ENCODE data around the gene FERMT1. TPM values are rescaled to one million over a fixed set of nuclear protein-coding genes. Genes with fewer than 3 reads are reported as not detected.

The FERMT1 gene
- total RNA-seq, 2 experiments from 2014 or later: not detected

DNA sequence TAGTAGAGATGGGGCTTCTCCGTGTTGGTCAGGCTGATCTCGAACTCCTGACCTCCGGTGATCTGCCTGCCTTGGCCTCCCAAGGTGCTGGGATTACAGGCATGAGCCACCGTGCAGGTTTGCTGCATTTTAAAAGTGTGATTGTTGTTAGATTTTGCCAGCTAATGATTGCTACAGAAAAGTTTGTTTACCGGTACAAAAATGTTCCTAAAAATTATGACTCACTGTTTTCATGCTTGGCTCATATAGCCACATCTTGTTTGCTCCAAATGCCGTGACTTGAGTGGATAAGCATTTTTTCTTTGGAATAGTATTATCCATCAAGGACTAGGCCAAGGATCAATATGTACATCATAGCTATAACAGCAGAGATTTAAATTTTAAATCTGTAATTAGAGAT is 93.3 kb downstream of the FERMT1 start:
- CTCF ChIA-PET (ENCODE audit: unreplicated experiment): no interaction called here

GRCh38 chr20:6028818-6029217 is 94.0 kb downstream of the FERMT1 start:
- H2AFZ ChIP-seq (ENCODE audit: low read length): no peak overlapping the region
- H4K20me1 ChIP-seq (ENCODE audit: insufficient read depth, low read length): no peaks in the 10 kb centered on the region
- intact Hi-C loops (cut with micrococcal nuclease; ENCODE audit: unreplicated experiment): no loop called here
- no peak overlapping the region for H3K4me3 ChIP-seq (ENCODE audit: low read depth, low read length, poor library complexity, severe bottlenecking)
- peaks cover 60% of the 10 kb centered on the region for H3K36me3 ChIP-seq (ENCODE audit: insufficient read depth, low read length)
- no peak for DNase-seq (ENCODE audit: low spot score)
- H3K79me2 ChIP-seq (ENCODE audit: insufficient read depth, low read depth, low read length): no peaks in the 10 kb centered on the region
- BruUV-seq (replicated peaks): no TSS peak
- no peak overlapping the region for H3K4me2 ChIP-seq (ENCODE audit: low read length)
- ChIA-PET POLR2A (interaction anchor here (0.9 to 2.1 kb wide), 2 partner anchors 14 to 21 kb away, joined by 4 to 8 read pairs; no protein-coding TSS in a partner anchor), CTCF (ENCODE audit: unreplicated experiment) (no interaction called here)
- H3K4me1 ChIP-seq (ENCODE audit: insufficient read depth, low read length, poor library complexity, severe bottlenecking): no peaks in the 10 kb centered on the region
- TF ChIP-seq EZH2phosphoT487 (IDR thresholded peaks at IDR 0.05; ENCODE audit: borderline replicate concordance, low read depth, low read length): no peak
- TF ChIP-seq, protein P1, sequence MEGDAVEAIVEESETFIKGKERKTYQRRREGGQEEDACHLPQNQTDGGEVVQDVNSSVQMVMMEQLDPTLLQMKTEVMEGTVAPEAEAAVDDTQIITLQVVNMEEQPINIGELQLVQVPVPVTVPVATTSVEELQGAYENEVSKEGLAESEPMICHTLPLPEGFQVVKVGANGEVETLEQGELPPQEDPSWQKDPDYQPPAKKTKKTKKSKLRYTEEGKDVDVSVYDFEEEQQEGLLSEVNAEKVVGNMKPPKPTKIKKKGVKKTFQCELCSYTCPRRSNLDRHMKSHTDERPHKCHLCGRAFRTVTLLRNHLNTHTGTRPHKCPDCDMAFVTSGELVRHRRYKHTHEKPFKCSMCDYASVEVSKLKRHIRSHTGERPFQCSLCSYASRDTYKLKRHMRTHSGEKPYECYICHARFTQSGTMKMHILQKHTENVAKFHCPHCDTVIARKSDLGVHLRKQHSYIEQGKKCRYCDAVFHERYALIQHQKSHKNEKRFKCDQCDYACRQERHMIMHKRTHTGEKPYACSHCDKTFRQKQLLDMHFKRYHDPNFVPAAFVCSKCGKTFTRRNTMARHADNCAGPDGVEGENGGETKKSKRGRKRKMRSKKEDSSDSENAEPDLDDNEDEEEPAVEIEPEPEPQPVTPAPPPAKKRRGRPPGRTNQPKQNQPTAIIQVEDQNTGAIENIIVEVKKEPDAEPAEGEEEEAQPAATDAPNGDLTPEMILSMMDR (conservative IDR thresholded peaks at IDR 0.05; ENCODE audit: low read length): no peak
- H3K27ac ChIP-seq (ENCODE audit: low read depth, low read length, poor library complexity, severe bottlenecking): no peak overlapping the region
- no peaks in the 10 kb centered on the region; the same call in 1 of the 2 replicates for H3K9me3 ChIP-seq (ENCODE audit: low read length)
- no peaks in the 10 kb centered on the region for H3K9me2 ChIP-seq (ENCODE audit: insufficient read depth, low read length)

More for the DNA sequence above, 93.3 kb downstream of the FERMT1 start:
- no peak overlapping the region for H2AFZ ChIP-seq (ENCODE audit: low read length)
- BruUV-seq (replicated peaks): no TSS peak
- no peaks in the 10 kb centered on the region for H4K20me1 ChIP-seq (ENCODE audit: insufficient read depth, low read length)
- H3K4me1 ChIP-seq (ENCODE audit: insufficient read depth, low read length, poor library complexity, severe bottlenecking): no peaks in the 10 kb centered on the region
- TF ChIP-seq, protein P1 (conservative IDR thresholded peaks at IDR 0.05; ENCODE audit: low read length): no peak
- TF ChIP-seq EZH2phosphoT487 (IDR thresholded peaks at IDR 0.05; ENCODE audit: borderline replicate concordance, low read depth, low read length): no peak
- intact Hi-C loops (cut with micrococcal nuclease; ENCODE audit: unreplicated experiment): no loop called here
- H3K4me3 ChIP-seq (ENCODE audit: low read depth, low read length, poor library complexity, severe bottlenecking): no peak overlapping the region
- peaks cover 60% of the 10 kb centered on the region for H3K36me3 ChIP-seq (ENCODE audit: insufficient read depth, low read length)
- H3K27ac ChIP-seq (ENCODE audit: low read depth, low read length, poor library complexity, severe bottlenecking): no peak overlapping the region
- H3K4me2 ChIP-seq (ENCODE audit: low read length): no peak overlapping the region
- no peaks in the 10 kb centered on the region for H3K79me2 ChIP-seq (ENCODE audit: insufficient read depth, low read depth, low read length)
- POLR2A ChIA-PET: interaction anchor here (0.7 to 2.1 kb wide), 3 partner anchors 15 to 41 kb away, joined by 4 to 8 read pairs (median 5); no protein-coding TSS in a partner anchor
- DNase-seq (ENCODE audit: low spot score): no peak
- H3K9me2 ChIP-seq (ENCODE audit: insufficient read depth, low read length): no peaks in the 10 kb centered on the region
- H3K9me3 ChIP-seq (ENCODE audit: low read length): no peaks in the 10 kb centered on the region; the same call in 1 of the 2 replicates

GRCh38 chr20:6026051-6026450 is 96.8 kb downstream of the FERMT1 start:
- H3K36me3 ChIP-seq (ENCODE audit: insufficient read depth, low read length): peaks cover 65% of the 10 kb centered on the region
- H3K79me2 ChIP-seq (ENCODE audit: insufficient read depth, low read depth, low read length): peaks cover 11% of the 10 kb centered on the region; the same call in 1 of the 2 replicates
- H3K9me2 ChIP-seq (ENCODE audit: insufficient read depth, low read length): no peaks in the 10 kb centered on the region
- no peak overlapping the region for H3K4me3 ChIP-seq (ENCODE audit: low read depth, low read length, poor library complexity, severe bottlenecking)
- no peak overlapping the region for H3K27ac ChIP-seq (ENCODE audit: low read depth, low read length, poor library complexity, severe bottlenecking)
- no peak overlapping the region for H3K4me2 ChIP-seq (ENCODE audit: low read length)
- H2AFZ ChIP-seq (ENCODE audit: low read length): no peak overlapping the region
- H3K9me3 ChIP-seq (ENCODE audit: low read length): no peaks in the 10 kb centered on the region; the same call in 1 of the 2 replicates
- no TSS peak for BruUV-seq (replicated peaks)
- POLR2A ChIA-PET: no interaction called here
- no peaks in the 10 kb centered on the region for H3K4me1 ChIP-seq (ENCODE audit: insufficient read depth, low read length, poor library complexity, severe bottlenecking)
- intact Hi-C loops (cut with micrococcal nuclease; ENCODE audit: unreplicated experiment): no loop called here
- CTCF ChIA-PET (ENCODE audit: unreplicated experiment): no interaction called here
- H4K20me1 ChIP-seq (ENCODE audit: insufficient read depth, low read length): no peaks in the 10 kb centered on the region
- TF ChIP-seq EZH2phosphoT487 (IDR thresholded peaks at IDR 0.05; ENCODE audit: borderline replicate concordance, low read depth, low read length): no peak
- TF ChIP-seq, protein P1 (conservative IDR thresholded peaks at IDR 0.05; ENCODE audit: low read length): no peak
- no peak for DNase-seq (ENCODE audit: low spot score)
